Measurements from ENCODE around the gene RNF19B.

The RNF19B gene

GRCh38 chr1:32898958-32899357 lies 65.7 kb downstream of the RNF19B start:
- Mint-ChIP-seq H3K9me3 (no peaks in the 10 kb centered on the region), H3K4me1 (peaks cover 9% of the 10 kb centered on the region), H3K4me3 (no peak overlapping the region), H3K36me3 (ENCODE audit: low read depth) (no peaks in the 10 kb centered on the region), H3K27ac (no peak overlapping the region), H3K27me3 (ENCODE audit: low read depth, poor library complexity) (peaks cover 59% of the 10 kb centered on the region)
- DNase-seq, result no peak
- TF ChIP-seq, protein P1, sequence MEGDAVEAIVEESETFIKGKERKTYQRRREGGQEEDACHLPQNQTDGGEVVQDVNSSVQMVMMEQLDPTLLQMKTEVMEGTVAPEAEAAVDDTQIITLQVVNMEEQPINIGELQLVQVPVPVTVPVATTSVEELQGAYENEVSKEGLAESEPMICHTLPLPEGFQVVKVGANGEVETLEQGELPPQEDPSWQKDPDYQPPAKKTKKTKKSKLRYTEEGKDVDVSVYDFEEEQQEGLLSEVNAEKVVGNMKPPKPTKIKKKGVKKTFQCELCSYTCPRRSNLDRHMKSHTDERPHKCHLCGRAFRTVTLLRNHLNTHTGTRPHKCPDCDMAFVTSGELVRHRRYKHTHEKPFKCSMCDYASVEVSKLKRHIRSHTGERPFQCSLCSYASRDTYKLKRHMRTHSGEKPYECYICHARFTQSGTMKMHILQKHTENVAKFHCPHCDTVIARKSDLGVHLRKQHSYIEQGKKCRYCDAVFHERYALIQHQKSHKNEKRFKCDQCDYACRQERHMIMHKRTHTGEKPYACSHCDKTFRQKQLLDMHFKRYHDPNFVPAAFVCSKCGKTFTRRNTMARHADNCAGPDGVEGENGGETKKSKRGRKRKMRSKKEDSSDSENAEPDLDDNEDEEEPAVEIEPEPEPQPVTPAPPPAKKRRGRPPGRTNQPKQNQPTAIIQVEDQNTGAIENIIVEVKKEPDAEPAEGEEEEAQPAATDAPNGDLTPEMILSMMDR (IDR thresholded peaks at IDR 0.05), result no peak

GRCh38 chr1:32898056-32898455 lies 66.6 kb downstream of the RNF19B start:
- Mint-ChIP-seq H3K27me3 (ENCODE audit: low read depth, poor library complexity) (peaks cover 58% of the 10 kb centered on the region), H3K27ac (no peak overlapping the region), H3K4me3 (no peak overlapping the region), H3K9me3 (no peaks in the 10 kb centered on the region), H3K4me1 (peaks cover 9% of the 10 kb centered on the region), H3K36me3 (ENCODE audit: low read depth) (no peaks in the 10 kb centered on the region)
- TF ChIP-seq, protein P1 (IDR thresholded peaks at IDR 0.05), result no peak
- no peak for DNase-seq

- H3K4me3 Mint-ChIP-seq, result no peak overlapping the region
- TF ChIP-seq, protein P1 (IDR thresholded peaks at IDR 0.05), result no peak
- peaks cover 12% of the 10 kb centered on the region for H3K4me1 Mint-ChIP-seq
- DNase-seq, result no peak
- no peaks in the 10 kb centered on the region for H3K36me3 Mint-ChIP-seq (ENCODE audit: low read depth)
- peaks cover 2% of the 10 kb centered on the region for H3K9me3 Mint-ChIP-seq
- H3K27me3 Mint-ChIP-seq (ENCODE audit: low read depth, poor library complexity), result peaks cover 56% of the 10 kb centered on the region
- no peak overlapping the region for H3K27ac Mint-ChIP-seq
Observed at GRCh38 chr1:32897082-32898049, 67.2 kb downstream of the RNF19B start.

- peaks cover 18% of the 10 kb centered on the region for H3K4me1 Mint-ChIP-seq
- peaks cover 4% of the 10 kb centered on the region for H3K9me3 Mint-ChIP-seq
- H3K4me3 Mint-ChIP-seq, result no peak overlapping the region
- no peak overlapping the region for H3K27ac Mint-ChIP-seq
- H3K27me3 Mint-ChIP-seq (ENCODE audit: low read depth, poor library complexity), result peaks cover 56% of the 10 kb centered on the region
- H3K36me3 Mint-ChIP-seq (ENCODE audit: low read depth), result no peaks in the 10 kb centered on the region
- no peak for DNase-seq
- TF ChIP-seq, protein P1 (IDR thresholded peaks at IDR 0.05), result no peak
Observed at GRCh38 chr1:32896451-32896850, 68.2 kb downstream of the RNF19B start.

- TF ChIP-seq, protein P1 (IDR thresholded peaks at IDR 0.05), result no peak
- Mint-ChIP-seq H3K27ac (no peak overlapping the region), H3K4me1 (peaks cover 18% of the 10 kb centered on the region), H3K4me3 (no peak overlapping the region), H3K9me3 (peaks cover 4% of the 10 kb centered on the region), H3K36me3 (ENCODE audit: low read depth) (no peaks in the 10 kb centered on the region), H3K27me3 (ENCODE audit: low read depth, poor library complexity) (peaks cover 58% of the 10 kb centered on the region)
- DNase-seq, result no peak
Observed at GRCh38 chr1:32895325-32896215, 69.0 kb downstream of the RNF19B start.
